Esophagus squamous epithelium (tissue), 5 donors: ENCODE measurements around the gene CHRM1. TPM values are rescaled to one million over a fixed set of nuclear protein-coding genes. Genes with fewer than 3 reads are reported as not detected.
"Not testable (repeated sequence)": the region's sequence is repeated elsewhere in the genome, so short reads cannot be mapped to it uniquely, and the experiment has no call there.

Source experiments
- DNase-seq: peaks from one replicate; lab custom pipeline; 2025; lab: John Stamatoyannopoulos, UW
- H3K27ac ChIP-seq, 4 donors: fragments of 200-600 bp; sonication (generic); one replicate each; pipeline ENCODE4 v1.5.1; 2016 to 2019; ENCODE audit warnings: mild to moderate bottlenecking in 1 of 4
- H3K27me3 ChIP-seq, 4 donors: fragments of 200-600 bp; sonication (generic); 1 replicate in 3 of 4; 2 replicates in 1 of 4; pipeline versions ENCODE4 v1.5.1 to v1.6.0; 2017 to 2021; ENCODE audit warnings: antibody characterized with exemption in 1 of 4
- H3K36me3 ChIP-seq, 3 donors: fragments of 200-600 bp; sonication (generic); one replicate each; pipeline ENCODE4 v1.5.1; 2016 to 2019
- H3K4me1 ChIP-seq, 3 donors: fragments of 200-600 bp; sonication (generic); one replicate each; pipeline ENCODE4 v1.5.1; 2017 to 2019
- H3K4me3 ChIP-seq, 4 donors: fragments of 200-600 bp; sonication (generic); 1 replicate in 3 of 4; 2 replicates in 1 of 4; pipeline ENCODE4 v1.5.1; 2016 to 2019; ENCODE audit warnings: mild to moderate bottlenecking in 2 of 4, moderate library complexity in 1 of 4
- H3K9me3 ChIP-seq, 3 donors: fragments of 200-600 bp; sonication (generic); one replicate each; pipeline ENCODE4 v1.5.1; 2016 to 2019
- POLR2A ChIP-seq, 4 donors: fragments of 450-650 bp; IDR thresholded peaks; one replicate each; pipeline ENCODE4 v1.6.1; 2017; ENCODE audit warnings: antibody characterized with exemption in 4 of 4, mild to moderate bottlenecking in 4 of 4, moderate library complexity in 3 of 4
- WGBS, 2 donors: methylation state at CpG; one replicate each; pipeline ENCODE4 v1.1.5; 2018; 5-methylcytosine and 5-hydroxymethylcytosine counted together
- intact Hi-C: fragments of 100-400 bp; cut with DNase I; formaldehyde crosslinking; loops from one replicate; pipeline ENCODE4 v1.15.0; 2022
- total RNA-seq, 4 donors: library from RNA; depleted of rRNA; stranded (reverse); fragments of >200 nt; gene quantifications; one replicate each; pipeline ENCODE4 v1.1.0, GENCODE V29; 2016
- TF ChIP-seq, protein P1 (sequence below), 6 experiments: fragments of 450-650 bp in 4 of 6; fragments of 200-600 bp in 2 of 6; sonication (generic) in 2 of 6; IDR thresholded peaks; one replicate each; pipeline ENCODE4 v1.5.1; 2016 to 2019; ENCODE audit warnings: antibody characterized with exemption in 6 of 6, mild to moderate bottlenecking in 4 of 6, moderate library complexity in 4 of 6
- donor health status: DM: yes; HTN: yes; CAD: no.

The CHRM1 gene
- total RNA-seq, 4 donors from 2014 or later = 0.30 to 0.73 TPM; not detected in 2

DNA sequence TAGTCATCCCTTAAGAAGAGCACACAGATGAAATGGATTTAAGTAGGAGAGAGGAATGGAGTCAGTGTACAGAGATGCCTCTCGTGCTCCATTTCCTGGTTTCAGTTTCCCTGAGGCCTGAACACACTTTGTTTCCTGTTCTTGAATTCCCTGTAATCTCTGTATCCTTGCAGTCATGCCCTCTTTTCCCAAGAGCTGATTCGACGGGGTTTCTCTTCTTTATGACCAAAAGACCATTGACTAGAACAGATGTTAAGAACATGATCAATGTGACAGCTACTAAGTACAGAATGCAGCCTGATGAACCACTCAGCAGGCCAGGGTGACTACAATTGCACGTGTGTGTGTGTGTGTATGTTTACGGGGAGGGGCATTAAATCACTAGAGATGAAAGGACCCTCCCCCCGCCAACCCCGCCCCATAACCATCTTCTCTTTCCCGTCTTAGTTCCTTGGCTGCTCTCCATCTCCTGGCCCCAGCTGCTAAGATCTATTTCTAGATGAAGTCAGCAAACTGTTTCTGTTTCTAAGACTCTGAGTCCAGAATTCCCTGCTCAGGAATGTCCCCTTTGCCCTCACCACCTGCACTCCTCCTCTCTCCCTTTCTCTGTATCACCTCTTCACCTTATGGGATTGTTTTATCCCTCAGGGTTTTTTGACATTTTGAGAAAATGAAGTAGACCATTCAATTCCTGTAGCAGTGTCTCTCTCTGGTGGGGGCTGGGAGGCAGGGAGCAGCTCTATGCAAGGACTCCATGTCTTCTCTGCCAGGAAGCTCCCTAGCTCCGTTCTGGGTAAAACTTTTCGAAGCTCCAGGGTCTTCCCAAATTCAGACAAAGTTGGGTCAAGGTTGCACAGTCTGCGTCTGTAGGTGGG is 37.6 kb upstream of the CHRM1 start:
- no peaks in the 10 kb centered on the region for H3K27me3 ChIP-seq
- no peak overlapping the region for H3K27ac ChIP-seq

DNA sequence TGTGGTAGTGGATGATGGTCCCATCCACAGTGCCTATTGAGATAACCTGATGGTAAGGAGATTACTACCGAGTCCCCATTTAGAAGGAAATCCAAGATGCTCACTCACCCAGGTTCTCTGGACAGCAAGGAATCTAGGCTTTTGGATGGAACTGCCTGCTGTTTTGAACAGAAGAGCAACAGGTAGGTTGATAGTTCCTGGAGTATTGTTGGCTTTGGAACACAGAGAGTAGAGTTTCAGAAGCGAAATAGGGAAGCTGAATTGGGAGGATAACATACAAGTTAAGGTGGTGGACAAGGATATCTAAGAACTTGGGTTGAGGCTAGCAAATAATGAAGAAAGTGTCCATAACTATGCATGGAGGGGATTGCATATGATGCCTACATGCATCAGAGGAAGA is 36.0 kb upstream of the CHRM1 start:
- intact Hi-C loops = no loop called here
- Histone ChIP-seq H3K27me3 (no peaks in the 10 kb centered on the region), H3K27ac (no peak overlapping the region), H3K4me3 (no peak overlapping the region), H3K36me3 (no peaks in the 10 kb centered on the region), H3K4me1 (peaks cover 0 to 14% (median 9%) of the 10 kb centered on the region in 3 donors), H3K9me3 (no peaks in the 10 kb centered on the region)
- no peak for TF ChIP-seq POLR2A (IDR thresholded peaks at IDR 0.05)
- TF ChIP-seq, protein P1, sequence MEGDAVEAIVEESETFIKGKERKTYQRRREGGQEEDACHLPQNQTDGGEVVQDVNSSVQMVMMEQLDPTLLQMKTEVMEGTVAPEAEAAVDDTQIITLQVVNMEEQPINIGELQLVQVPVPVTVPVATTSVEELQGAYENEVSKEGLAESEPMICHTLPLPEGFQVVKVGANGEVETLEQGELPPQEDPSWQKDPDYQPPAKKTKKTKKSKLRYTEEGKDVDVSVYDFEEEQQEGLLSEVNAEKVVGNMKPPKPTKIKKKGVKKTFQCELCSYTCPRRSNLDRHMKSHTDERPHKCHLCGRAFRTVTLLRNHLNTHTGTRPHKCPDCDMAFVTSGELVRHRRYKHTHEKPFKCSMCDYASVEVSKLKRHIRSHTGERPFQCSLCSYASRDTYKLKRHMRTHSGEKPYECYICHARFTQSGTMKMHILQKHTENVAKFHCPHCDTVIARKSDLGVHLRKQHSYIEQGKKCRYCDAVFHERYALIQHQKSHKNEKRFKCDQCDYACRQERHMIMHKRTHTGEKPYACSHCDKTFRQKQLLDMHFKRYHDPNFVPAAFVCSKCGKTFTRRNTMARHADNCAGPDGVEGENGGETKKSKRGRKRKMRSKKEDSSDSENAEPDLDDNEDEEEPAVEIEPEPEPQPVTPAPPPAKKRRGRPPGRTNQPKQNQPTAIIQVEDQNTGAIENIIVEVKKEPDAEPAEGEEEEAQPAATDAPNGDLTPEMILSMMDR (IDR thresholded peaks at IDR 0.05) = no peak
- no peak for DNase-seq
- WGBS, 2 donors = 95 to 98% methylated on average over 2 of the region's 2 CpGs

More for the DNA sequence above, 37.6 kb upstream of the CHRM1 start:
- Histone ChIP-seq H3K4me1 (peaks cover 0 to 14% (median 9%) of the 10 kb centered on the region in 3 donors), H3K4me3 (no peak overlapping the region), H3K9me3 (no peaks in the 10 kb centered on the region), H3K36me3 (no peaks in the 10 kb centered on the region)
- TF ChIP-seq, protein P1 (IDR thresholded peaks at IDR 0.05) = no peak
- TF ChIP-seq POLR2A (IDR thresholded peaks at IDR 0.05) = no peak
- no peak for DNase-seq
- intact Hi-C loops = no loop called here
- 23 to 32% methylated on average over 7 to 10 of the region's 11 CpGs for WGBS, 2 donors

- WGBS, 2 donors = 57 to 72% methylated on average over 5 of the region's 5 CpGs
- Histone ChIP-seq H3K9me3 (no peaks in the 10 kb centered on the region), H3K27me3 (no peaks in the 10 kb centered on the region), H3K27ac (no peak overlapping the region), H3K4me3 (no peak overlapping the region), H3K4me1 (peaks cover 0 to 13% (median 6%) of the 10 kb centered on the region in 3 donors), H3K36me3 (no peaks in the 10 kb centered on the region)
- intact Hi-C loops = no loop called here
- DNase-seq = no peak
- TF ChIP-seq POLR2A (IDR thresholded peaks at IDR 0.05) = no peak
- TF ChIP-seq, protein P1 (IDR thresholded peaks at IDR 0.05) = no peak
Measured at GRCh38 chr11:62954478-62954877, 33.3 kb upstream of the CHRM1 start.

DNA sequence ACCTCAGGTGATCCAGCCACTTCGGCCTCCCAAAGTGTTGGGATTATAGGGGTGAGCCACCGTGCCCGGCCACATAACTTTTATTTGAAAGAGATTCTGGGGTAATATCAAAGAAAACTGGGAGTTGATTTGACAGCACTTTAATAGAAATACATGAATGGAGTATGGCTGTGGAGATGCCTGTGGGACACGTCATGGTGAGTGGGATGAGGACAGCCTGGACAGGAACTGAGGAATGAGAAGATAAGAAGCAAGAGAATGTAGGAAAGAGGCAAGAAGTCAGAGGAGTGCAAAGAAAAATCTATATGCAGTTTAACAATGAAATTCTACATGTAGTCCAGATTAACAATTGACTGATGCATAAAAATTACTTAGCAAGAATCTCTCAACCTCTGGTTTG is 32.6 kb upstream of the CHRM1 start:
- Histone ChIP-seq H3K36me3 (no peaks in the 10 kb centered on the region), H3K27me3 (no peaks in the 10 kb centered on the region), H3K4me1 (peaks cover 0 to 6% (median 0%) of the 10 kb centered on the region in 3 donors), H3K4me3 (no peak overlapping the region), H3K27ac (no peak overlapping the region), H3K9me3 (no peaks in the 10 kb centered on the region)
- no peak for DNase-seq
- intact Hi-C loops = no loop called here
- WGBS, 2 donors = 61 to 92% methylated on average over 4 of the region's 4 CpGs
- no peak for TF ChIP-seq POLR2A (IDR thresholded peaks at IDR 0.05)
- TF ChIP-seq, protein P1 (IDR thresholded peaks at IDR 0.05) = no peak

- 79 to 88% methylated on average over 5 of the region's 7 CpGs for WGBS, 2 donors
- intact Hi-C loops = no loop called here
- TF ChIP-seq, protein P1 (IDR thresholded peaks at IDR 0.05) = no peak
- no peak for TF ChIP-seq POLR2A (IDR thresholded peaks at IDR 0.05)
- Histone ChIP-seq H3K27ac (no peak overlapping the region), H3K9me3 (no peaks in the 10 kb centered on the region), H3K36me3 (no peaks in the 10 kb centered on the region), H3K4me1 (no peaks in the 10 kb centered on the region), H3K27me3 (no peaks in the 10 kb centered on the region), H3K4me3 (no peak overlapping the region)
- DNase-seq = no peak
Measured at GRCh38 chr11:62948765-62949320, 27.7 kb upstream of the CHRM1 start.

- intact Hi-C loops = not testable (repeated sequence)
- 97 to 98% methylated on average over 10 of the region's 10 CpGs for WGBS, 2 donors
Measured at GRCh38 chr11:62945538-62945937, 24.4 kb upstream of the CHRM1 start.

GRCh38 chr11:62937528-62937927 is 16.4 kb upstream of the CHRM1 start:
- intact Hi-C loops, DNase-seq, H3K4me1 ChIP-seq, H3K27ac ChIP-seq, H3K27me3 ChIP-seq, H3K9me3 ChIP-seq, H3K4me3 ChIP-seq, H3K36me3 ChIP-seq: not testable (repeated sequence)
- 85 to 88% methylated on average over 2 of the region's 2 CpGs for WGBS, 2 donors

More at GRCh38 chr11:62945538-62945937, 24.4 kb upstream of the CHRM1 start:
- not testable (repeated sequence) for DNase-seq, H3K36me3 ChIP-seq, H3K4me3 ChIP-seq, H3K27ac ChIP-seq, H3K27me3 ChIP-seq, H3K9me3 ChIP-seq, H3K4me1 ChIP-seq
